GM21390 (cell line): ENCODE data around the gene ADK.
A peak's percentile ranks its signal among the peaks of the same experiment; 100 is the strongest.
"Not testable (repeated sequence)": the region's sequence is repeated elsewhere in the genome, so short reads cannot be mapped to it uniquely, and the experiment has no call there.

Experiments used
- ATAC-seq: cut with Tn5 transposase; IDR thresholded peaks from one replicate; pipeline ENCODE4 v1.9.1; 2021; ENCODE audit not compliant: unreplicated experiment

The ADK gene

GRCh38 chr10:74179111-74179710 lies 28.2 kb downstream of the ADK start:
- no peak for ATAC-seq

DNA sequence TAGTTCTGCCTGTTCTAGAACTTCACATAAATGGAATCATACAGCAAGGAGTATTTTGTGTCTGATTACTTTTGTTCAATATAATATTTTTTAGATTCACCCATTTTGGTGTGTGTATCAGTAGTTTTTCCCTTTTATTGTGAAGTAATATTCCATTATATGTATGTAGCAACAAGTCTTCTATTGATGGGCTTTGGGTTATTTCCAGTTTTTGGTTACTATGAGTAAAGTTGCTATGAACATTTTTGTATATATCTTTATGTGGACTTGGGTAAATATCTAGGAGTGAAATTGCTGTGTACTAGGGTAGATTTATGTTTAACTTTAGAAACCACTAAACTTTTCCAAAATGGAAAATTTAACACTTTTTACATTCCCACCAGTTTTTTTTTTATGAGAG lies 35.7 kb downstream of the ADK start:
- ATAC-seq: no peak

DNA sequence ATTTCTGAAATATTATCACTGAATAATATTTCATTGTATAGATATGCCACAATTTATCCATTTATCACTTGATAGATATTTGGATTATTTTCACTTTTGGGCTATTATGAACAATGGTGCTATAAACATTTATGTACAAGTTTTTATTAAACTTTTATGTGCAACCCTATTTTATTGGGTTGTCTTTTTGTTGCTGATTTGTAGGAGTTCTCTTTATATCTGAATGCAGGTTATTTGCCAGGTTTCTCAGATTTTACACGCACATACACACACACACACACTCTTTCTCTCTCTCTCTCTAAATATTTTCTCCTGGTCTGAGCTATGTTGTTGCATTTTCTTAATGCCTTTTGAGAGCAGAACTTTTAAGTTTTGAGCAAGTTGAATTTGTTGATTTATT lies 36.2 kb downstream of the ADK start:
- no peak for ATAC-seq

DNA sequence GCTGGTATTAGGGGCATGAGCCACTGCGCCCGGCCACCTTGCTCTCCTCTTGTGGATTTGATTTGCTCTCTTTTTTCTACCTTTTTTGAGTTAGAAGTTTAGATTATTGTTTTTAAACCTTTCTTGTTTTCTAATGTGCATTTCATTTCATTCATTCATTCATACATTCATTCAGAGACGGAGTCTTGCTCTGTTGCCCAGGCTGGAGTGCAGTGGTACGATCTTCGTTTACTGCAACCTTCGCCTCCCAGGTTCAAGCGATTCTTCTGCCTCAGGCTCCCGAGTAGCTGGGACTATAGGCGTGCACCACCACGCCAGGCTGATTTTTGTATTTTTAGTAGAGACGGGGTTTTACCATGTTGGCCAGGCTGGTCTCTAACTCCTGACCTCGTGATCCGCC lies 37.6 kb downstream of the ADK start:
- not testable (repeated sequence) for ATAC-seq

DNA sequence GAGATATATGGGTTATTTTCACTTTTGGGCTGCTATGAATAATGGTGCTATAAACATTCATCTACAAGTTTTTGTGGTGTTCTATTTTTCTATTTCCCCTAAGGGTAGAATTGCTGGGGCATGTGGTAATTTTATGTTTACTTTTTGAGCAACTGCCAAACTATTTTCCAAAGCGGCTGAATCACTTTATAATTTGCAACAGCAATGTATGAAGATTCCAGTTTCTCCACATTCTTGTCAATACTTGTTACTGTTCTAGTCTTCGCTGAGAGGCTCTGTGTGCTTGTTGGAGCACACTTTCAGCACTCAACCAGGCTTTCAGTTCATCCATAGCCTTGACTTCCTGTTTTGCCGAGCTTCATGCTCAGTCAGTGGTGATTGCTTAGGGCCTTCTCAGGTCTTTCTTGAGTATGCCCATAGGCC lies 39.0 kb downstream of the ADK start:
- ATAC-seq: peak; percentile 78

GRCh38 chr10:74190494-74190893 lies 39.5 kb downstream of the ADK start:
- ATAC-seq: no peak

GRCh38 chr10:74194545-74194944 lies 43.5 kb downstream of the ADK start:
- ATAC-seq: no peak

DNA sequence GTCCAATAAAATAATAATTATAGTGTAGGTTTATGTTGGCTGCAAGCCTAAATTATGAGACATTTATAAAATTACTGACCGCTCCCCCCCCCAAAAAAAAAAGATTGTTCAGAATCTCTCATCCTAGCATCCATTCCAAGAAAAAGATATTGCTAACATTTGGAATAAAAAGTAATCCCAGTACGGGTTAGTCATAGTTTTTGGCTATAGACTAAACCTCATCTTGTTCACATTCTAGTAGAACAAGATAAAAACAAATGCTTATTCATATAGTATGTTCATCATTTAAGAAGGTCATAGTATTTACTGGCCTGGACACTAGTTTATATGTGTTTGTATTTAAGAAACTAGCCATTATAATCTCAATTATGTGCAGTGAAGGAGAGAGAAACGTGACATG lies 44.0 kb downstream of the ADK start:
- ATAC-seq: no peak

DNA sequence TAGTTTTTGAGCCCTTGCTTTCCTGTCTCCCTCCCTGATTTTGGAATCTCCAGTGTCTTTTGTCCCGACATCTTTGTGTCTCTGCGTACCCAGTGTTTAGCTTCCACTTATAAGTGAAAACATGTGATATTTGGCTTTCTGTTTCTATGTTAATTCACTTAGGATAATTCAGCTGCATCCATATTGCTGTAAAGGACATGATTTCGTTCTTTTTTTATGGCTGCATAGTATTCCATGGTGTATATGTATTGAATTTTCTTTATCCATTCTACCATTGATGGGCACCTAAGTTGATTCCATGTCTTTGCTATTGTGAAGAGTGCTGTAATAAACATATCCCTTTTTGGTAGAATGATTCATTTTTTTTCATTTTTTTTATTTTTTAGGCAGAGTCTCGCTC lies 48.3 kb downstream of the ADK start:
- ATAC-seq: no peak

DNA sequence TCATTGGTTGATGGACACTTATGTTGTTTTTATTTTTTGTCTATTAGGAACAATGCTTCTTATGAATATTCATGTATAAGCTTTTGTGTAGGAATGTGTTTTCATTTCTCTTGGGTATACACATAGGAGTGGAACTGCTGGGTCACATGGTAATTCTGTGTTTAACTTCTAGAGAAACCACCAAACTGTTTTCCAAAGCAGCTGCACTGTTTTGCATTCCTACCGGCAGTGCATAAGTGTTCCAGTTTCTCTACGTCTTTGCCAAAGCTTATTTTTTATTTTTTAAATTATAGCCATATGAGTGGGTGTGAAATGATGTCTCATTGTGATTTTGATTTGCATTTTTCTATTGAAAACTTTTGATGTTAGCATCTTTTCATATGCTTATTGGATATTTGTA lies 51.3 kb downstream of the ADK start:
- ATAC-seq: no peak

DNA sequence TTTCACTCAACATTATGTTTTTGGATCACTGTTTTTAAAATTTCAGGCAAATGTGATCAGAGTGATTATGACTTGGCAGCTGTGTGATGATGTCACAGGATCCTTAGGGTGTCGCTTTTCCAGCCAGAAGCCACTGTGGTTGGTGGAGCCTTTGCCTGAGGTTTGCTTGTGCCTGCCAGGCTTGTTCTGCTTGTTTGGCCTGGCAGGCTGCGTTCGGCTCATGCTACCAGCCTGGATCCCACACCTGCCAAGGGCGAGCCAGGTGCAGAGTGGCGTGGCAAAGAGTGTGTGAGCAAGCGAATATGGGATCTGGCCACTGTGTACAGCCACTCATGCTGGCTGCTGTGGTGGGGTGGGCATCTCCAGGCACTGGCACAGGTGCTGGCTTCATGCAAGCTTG lies 55.7 kb downstream of the ADK start:
- no peak for ATAC-seq

DNA sequence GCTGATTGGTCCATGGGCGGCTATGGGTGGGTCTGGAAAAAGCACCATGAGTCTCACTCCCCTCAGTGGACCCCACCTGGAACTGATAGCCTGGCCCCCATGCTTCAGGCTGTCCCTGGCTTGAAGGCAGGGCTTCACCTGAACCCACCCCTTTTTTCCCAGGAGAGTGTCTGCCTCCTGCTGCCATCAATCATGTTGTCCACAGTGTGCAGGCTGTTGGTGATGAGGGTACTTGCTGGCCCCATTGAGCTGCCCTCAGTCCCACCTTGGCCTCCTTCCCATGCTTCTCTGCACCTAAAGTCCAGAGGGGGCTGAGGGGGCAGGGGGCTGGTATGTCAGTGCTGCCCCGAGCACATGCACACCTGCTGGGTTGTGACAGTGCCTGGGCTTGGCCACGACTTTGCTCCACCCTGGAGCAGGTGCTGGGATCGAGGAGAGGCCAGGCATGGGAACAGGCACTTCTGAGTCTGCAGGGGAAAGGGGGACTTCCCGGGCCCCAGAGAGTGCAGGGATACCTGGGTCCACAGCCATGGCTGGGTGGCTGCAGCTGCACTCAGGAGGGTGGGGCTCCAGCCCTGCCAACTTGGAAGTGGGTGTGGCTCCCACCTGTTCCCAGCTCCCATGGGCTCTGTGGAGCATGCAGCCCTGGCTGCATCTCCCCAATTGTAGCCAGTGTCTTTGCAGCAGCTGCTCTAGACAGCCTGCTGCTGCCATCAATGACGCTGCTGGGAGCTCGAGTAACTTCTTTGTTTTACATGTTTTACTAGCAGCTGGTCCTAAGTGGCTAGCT lies 56.9 kb downstream of the ADK start:
- ATAC-seq: no peak

GRCh38 chr10:74208997-74209396 lies 58.0 kb downstream of the ADK start:
- no peak for ATAC-seq

- ATAC-seq: no peak
These were observed 62.0 kb downstream of the ADK start for GRCh38 chr10:74213019-74213418.

DNA sequence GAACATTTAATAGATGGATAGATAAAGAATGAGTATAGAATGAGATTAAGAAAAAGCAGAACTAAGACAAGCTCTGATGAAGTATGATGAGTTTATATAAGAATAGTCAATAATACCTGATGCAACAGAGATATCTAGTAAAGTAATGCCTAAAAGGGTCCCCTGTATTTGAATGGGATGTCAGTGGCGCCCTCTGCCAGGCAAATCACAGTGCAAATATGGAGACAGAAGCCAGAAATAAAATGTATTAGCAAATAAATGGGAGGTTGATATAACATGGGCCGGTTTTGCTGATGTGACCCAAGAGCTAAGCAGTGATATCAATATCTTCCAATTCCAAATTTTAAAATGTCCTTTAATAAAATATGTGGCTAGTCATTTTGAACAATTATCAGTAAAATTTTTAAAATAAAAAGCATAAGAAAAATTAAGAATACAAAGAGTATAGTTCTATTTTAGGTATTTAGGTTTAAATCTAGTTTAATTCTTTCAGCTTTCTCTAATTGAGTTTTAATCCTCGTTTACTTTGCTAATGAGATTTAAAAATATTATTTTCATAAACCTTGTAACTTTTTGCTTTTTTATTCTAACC lies 62.6 kb downstream of the ADK start:
- ATAC-seq: no peak

DNA sequence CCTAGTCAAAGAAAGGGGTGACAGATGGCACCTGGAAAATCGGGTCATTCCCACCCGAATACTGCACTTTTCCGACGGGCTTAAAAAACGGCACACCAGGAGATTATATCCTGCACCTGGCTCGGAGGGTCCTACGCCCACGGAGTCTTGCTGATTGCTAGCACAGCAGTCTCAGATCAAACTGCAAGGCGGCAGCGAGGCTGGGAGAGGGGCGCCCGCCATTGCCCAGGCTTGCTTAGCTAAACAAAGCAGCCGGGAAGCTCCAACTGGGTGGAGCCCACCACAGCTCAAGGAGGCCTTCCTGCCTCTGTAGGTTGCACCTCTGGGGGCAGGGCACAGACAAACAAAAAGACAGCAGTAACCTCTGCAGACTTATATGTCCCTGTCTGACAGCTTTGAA lies 66.1 kb downstream of the ADK start:
- ATAC-seq: not testable (repeated sequence)

GRCh38 chr10:74222467-74222866 lies 71.4 kb downstream of the ADK start:
- not testable (repeated sequence) for ATAC-seq

DNA sequence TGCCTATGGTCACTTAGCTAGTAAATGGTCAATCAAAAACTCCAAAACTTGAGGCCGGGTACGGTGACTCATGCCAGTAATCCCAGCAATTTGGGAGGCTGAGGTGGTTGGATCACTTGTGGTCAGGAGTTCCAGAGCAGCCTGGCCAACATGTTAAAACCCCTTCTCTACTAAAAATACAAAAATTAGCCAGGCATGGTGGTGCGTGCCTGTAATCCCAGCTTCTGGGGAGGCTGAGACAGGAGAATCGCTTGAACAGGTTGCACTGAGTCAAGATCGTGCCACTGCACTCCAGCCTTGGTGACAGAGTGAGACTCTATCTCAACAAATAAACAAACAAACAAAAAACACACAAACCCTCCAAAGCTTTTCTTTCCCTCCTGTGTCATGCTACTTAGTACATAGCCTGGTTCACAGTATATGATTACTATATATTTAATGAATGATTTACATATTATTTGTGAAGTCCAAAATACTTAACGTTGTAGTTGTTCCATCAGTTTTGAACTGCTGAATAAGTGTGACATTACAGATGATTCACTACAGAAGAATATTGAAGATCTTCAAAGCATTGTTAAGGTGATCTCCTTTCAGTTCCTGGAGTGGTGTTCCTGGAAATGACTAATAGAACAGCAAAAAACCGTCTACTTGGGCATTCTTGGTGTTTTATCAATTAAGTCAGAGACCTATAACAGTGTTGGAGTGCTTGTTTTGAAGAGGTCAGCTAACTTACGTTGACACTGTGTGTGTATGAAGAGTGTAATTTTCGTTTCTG lies 72.9 kb downstream of the ADK start:
- no peak for ATAC-seq

DNA sequence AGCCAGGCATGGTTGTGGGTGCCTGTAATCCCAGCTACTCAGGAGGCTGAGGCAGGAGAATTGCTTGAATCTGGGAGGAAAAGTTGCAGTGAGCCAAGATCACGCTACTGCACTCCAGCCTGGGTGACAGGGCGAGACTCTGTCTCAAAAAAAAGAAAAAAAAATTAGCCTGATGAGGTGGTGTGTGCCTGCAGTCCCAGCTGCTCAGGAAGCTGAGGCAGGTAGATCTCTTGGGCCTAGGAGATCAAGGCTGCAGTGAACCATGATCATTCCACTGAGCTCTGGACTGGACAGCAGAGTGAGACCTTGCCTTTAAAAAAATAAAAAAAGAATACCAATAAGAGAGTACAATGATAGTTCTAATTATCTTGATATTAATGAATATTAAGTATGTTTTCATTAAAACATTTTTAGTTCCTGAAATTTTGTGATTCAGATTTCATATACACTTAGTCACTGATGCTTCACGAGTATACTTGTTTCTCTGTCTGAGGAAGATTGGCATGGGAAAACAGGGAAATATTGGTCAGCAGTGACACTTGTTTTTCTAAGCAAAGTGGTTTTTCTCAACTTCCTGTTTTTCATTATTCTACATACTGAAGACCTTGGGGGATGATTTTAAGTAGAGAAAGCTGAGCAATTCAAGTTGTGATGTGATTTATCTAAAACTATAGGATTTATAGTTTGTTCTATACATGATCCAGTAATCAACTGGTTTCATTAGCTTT lies 76.8 kb downstream of the ADK start:
- ATAC-seq: no peak

DNA sequence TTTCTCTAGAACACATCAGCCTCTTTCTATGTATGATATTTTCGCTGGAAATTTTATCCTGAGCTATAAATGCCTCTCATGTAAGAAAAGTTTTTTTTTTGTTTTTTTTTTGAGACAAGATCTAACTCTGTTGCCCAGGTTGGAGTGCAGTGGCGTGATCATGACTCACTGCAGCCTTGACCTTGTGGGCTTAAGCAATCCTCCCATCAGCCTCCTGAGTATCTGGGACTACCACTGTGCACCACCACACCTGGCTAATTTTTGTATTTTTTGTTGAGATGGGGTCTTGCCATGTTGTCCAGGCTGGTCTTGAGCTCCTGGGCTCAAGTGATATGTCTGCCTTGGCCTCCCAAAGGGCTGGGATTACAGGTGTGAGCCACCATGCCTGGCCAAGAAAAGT lies 80.4 kb downstream of the ADK start:
- no peak for ATAC-seq

GRCh38 chr10:74233281-74233680 lies 82.3 kb downstream of the ADK start:
- no peak for ATAC-seq
